ENCODE measurements around the gene LHFPL6. TPM values are rescaled to one million over a fixed set of nuclear protein-coding genes. Genes with fewer than 3 reads are reported as not detected.

The LHFPL6 gene
- total and polyA plus RNA-seq, 2 experiments from 2014 or later, result 7.8 to 9.5 TPM

DNA sequence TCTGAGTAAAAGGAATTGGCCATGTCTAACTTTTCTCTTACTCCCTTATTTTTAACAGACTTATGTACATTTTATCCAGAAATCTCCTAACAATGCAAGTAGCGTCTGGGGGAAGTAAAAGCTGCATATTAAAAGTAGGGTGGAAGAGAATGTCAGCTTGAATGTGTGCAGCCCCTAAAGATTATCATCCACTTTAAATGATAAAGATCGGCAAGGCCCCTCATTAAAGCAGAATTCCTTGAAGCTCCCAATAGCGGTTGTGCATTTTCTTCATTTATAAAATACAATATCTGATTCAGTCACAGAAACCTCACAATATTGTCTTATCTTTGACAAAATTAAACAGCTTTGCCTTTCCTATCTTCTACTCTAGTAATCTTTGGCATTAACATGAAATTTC lies 184.6 kb downstream of the LHFPL6 start:
- H3K36me3 ChIP-seq (ENCODE audit: insufficient read depth), result no peaks in the 10 kb centered on the region
- H2AFZ ChIP-seq, result no peak overlapping the region
- Mint-ChIP-seq H3K27ac (no peak overlapping the region), H3K27me3 (ENCODE audit: insufficient read depth, low read depth, poor library complexity) (peaks cover 3% of the 10 kb centered on the region), H3K4me1 (peaks cover 62% of the 10 kb centered on the region), H3K9me3 (no peaks in the 10 kb centered on the region), H3K36me3 (ENCODE audit: low read depth) (no peaks in the 10 kb centered on the region), H3K4me3 (no peak overlapping the region)
- no peaks in the 10 kb centered on the region for H3K79me2 ChIP-seq (replicated peaks; ENCODE audit: insufficient read depth)
- peak overlapping the region; percentile 24 for H3K4me3 ChIP-seq
- TF ChIP-seq CREB1 (CRISPR knock-in tag; IDR thresholded peaks at IDR 0.05; ENCODE audit: low read depth), result no peak
- TF ChIP-seq, protein P1, sequence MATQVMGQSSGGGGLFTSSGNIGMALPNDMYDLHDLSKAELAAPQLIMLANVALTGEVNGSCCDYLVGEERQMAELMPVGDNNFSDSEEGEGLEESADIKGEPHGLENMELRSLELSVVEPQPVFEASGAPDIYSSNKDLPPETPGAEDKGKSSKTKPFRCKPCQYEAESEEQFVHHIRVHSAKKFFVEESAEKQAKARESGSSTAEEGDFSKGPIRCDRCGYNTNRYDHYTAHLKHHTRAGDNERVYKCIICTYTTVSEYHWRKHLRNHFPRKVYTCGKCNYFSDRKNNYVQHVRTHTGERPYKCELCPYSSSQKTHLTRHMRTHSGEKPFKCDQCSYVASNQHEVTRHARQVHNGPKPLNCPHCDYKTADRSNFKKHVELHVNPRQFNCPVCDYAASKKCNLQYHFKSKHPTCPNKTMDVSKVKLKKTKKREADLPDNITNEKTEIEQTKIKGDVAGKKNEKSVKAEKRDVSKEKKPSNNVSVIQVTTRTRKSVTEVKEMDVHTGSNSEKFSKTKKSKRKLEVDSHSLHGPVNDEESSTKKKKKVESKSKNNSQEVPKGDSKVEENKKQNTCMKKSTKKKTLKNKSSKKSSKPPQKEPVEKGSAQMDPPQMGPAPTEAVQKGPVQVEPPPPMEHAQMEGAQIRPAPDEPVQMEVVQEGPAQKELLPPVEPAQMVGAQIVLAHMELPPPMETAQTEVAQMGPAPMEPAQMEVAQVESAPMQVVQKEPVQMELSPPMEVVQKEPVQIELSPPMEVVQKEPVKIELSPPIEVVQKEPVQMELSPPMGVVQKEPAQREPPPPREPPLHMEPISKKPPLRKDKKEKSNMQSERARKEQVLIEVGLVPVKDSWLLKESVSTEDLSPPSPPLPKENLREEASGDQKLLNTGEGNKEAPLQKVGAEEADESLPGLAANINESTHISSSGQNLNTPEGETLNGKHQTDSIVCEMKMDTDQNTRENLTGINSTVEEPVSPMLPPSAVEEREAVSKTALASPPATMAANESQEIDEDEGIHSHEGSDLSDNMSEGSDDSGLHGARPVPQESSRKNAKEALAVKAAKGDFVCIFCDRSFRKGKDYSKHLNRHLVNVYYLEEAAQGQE (IDR thresholded peaks at IDR 0.05; ENCODE audit: unreplicated experiment), result no peak
- TF ChIP-seq STAT1 (IDR thresholded peaks at IDR 0.05; ENCODE audit: unreplicated experiment), result no peak
- TF ChIP-seq, protein P2, sequence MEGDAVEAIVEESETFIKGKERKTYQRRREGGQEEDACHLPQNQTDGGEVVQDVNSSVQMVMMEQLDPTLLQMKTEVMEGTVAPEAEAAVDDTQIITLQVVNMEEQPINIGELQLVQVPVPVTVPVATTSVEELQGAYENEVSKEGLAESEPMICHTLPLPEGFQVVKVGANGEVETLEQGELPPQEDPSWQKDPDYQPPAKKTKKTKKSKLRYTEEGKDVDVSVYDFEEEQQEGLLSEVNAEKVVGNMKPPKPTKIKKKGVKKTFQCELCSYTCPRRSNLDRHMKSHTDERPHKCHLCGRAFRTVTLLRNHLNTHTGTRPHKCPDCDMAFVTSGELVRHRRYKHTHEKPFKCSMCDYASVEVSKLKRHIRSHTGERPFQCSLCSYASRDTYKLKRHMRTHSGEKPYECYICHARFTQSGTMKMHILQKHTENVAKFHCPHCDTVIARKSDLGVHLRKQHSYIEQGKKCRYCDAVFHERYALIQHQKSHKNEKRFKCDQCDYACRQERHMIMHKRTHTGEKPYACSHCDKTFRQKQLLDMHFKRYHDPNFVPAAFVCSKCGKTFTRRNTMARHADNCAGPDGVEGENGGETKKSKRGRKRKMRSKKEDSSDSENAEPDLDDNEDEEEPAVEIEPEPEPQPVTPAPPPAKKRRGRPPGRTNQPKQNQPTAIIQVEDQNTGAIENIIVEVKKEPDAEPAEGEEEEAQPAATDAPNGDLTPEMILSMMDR (conservative IDR thresholded peaks at IDR 0.05; ENCODE audit: low read depth in 2 of 2), result no peak
- no peak for TF ChIP-seq ZNF114 (CRISPR knock-in tag; IDR thresholded peaks at IDR 0.05)
- H3K9me2 ChIP-seq (ENCODE audit: insufficient read depth), result no peaks in the 10 kb centered on the region
- H3K4me1 ChIP-seq (ENCODE audit: insufficient read depth), result peaks cover 63% of the 10 kb centered on the region
- H4K20me1 ChIP-seq (replicated peaks; ENCODE audit: insufficient read depth), result no peaks in the 10 kb centered on the region
- DNase-seq (ENCODE audit: low spot score), result no peak
- H3F3A ChIP-seq (replicated peaks; ENCODE audit: low read depth), result no peaks in the 10 kb centered on the region
- peak overlapping the region; percentile 58 for H3K4me2 ChIP-seq
- no peaks in the 10 kb centered on the region; the same call in 1 of the 2 replicates for H3K27me3 ChIP-seq (ENCODE audit: insufficient read depth)
- no peak for ATAC-seq
- H3K27ac ChIP-seq (ENCODE audit: low read depth), result no peak overlapping the region

DNA sequence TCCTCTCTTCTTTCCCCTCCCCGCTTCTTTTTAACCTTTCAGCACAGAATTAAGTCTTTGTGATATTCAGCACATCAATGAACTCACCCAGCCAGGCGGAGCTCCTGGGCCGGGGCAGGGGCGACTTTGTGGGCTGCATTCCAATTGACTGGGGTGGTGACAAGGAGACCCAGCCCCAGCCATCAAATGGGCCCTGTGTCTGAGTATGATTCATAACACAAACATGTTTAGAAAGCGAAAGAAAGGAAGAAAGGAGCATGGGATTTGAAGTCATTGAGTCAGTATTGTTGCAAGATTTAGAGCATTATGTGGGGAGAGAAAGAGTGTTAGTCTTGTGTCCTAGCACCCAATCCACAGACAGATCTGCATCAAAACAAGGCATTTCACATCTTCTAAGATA lies 185.3 kb downstream of the LHFPL6 start:
- no peaks in the 10 kb centered on the region for H4K20me1 ChIP-seq (replicated peaks; ENCODE audit: insufficient read depth)
- H3K79me2 ChIP-seq (replicated peaks; ENCODE audit: insufficient read depth), result no peaks in the 10 kb centered on the region
- H2AFZ ChIP-seq, result no peak overlapping the region
- peak; percentile 85 for ATAC-seq
- no peak overlapping the region for H3K27ac Mint-ChIP-seq
- H3K4me2 ChIP-seq, result peak overlapping the region; percentile 58
- H3K4me3 Mint-ChIP-seq, result peak overlapping the region; percentile 34
- H3K4me1 ChIP-seq (ENCODE audit: insufficient read depth), result peaks cover 58% of the 10 kb centered on the region
- DNase-seq (ENCODE audit: low spot score), result peak; percentile 52
- H3K9me3 Mint-ChIP-seq, result no peaks in the 10 kb centered on the region
- no peaks in the 10 kb centered on the region for H3F3A ChIP-seq (replicated peaks; ENCODE audit: low read depth)
- H3K36me3 Mint-ChIP-seq (ENCODE audit: low read depth), result no peaks in the 10 kb centered on the region
- H3K9me2 ChIP-seq (ENCODE audit: insufficient read depth), result no peaks in the 10 kb centered on the region
- H3K36me3 ChIP-seq (ENCODE audit: insufficient read depth), result no peaks in the 10 kb centered on the region
- H3K27ac ChIP-seq (ENCODE audit: low read depth), result no peak overlapping the region
- no peaks in the 10 kb centered on the region; the same call in 1 of the 2 replicates for H3K27me3 ChIP-seq (ENCODE audit: insufficient read depth)
- H3K4me3 ChIP-seq, result peak overlapping the region; percentile 39
- peaks cover 3% of the 10 kb centered on the region for H3K27me3 Mint-ChIP-seq (ENCODE audit: insufficient read depth, low read depth, poor library complexity)
- peaks cover 57% of the 10 kb centered on the region for H3K4me1 Mint-ChIP-seq
- no peak for TF ChIP-seq CREB1 (CRISPR knock-in tag; IDR thresholded peaks at IDR 0.05; ENCODE audit: low read depth)
- TF ChIP-seq, protein P3, sequence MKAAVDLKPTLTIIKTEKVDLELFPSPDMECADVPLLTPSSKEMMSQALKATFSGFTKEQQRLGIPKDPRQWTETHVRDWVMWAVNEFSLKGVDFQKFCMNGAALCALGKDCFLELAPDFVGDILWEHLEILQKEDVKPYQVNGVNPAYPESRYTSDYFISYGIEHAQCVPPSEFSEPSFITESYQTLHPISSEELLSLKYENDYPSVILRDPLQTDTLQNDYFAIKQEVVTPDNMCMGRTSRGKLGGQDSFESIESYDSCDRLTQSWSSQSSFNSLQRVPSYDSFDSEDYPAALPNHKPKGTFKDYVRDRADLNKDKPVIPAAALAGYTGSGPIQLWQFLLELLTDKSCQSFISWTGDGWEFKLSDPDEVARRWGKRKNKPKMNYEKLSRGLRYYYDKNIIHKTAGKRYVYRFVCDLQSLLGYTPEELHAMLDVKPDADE (IDR thresholded peaks at IDR 0.05), result no peak
- TF ChIP-seq, protein P4, sequence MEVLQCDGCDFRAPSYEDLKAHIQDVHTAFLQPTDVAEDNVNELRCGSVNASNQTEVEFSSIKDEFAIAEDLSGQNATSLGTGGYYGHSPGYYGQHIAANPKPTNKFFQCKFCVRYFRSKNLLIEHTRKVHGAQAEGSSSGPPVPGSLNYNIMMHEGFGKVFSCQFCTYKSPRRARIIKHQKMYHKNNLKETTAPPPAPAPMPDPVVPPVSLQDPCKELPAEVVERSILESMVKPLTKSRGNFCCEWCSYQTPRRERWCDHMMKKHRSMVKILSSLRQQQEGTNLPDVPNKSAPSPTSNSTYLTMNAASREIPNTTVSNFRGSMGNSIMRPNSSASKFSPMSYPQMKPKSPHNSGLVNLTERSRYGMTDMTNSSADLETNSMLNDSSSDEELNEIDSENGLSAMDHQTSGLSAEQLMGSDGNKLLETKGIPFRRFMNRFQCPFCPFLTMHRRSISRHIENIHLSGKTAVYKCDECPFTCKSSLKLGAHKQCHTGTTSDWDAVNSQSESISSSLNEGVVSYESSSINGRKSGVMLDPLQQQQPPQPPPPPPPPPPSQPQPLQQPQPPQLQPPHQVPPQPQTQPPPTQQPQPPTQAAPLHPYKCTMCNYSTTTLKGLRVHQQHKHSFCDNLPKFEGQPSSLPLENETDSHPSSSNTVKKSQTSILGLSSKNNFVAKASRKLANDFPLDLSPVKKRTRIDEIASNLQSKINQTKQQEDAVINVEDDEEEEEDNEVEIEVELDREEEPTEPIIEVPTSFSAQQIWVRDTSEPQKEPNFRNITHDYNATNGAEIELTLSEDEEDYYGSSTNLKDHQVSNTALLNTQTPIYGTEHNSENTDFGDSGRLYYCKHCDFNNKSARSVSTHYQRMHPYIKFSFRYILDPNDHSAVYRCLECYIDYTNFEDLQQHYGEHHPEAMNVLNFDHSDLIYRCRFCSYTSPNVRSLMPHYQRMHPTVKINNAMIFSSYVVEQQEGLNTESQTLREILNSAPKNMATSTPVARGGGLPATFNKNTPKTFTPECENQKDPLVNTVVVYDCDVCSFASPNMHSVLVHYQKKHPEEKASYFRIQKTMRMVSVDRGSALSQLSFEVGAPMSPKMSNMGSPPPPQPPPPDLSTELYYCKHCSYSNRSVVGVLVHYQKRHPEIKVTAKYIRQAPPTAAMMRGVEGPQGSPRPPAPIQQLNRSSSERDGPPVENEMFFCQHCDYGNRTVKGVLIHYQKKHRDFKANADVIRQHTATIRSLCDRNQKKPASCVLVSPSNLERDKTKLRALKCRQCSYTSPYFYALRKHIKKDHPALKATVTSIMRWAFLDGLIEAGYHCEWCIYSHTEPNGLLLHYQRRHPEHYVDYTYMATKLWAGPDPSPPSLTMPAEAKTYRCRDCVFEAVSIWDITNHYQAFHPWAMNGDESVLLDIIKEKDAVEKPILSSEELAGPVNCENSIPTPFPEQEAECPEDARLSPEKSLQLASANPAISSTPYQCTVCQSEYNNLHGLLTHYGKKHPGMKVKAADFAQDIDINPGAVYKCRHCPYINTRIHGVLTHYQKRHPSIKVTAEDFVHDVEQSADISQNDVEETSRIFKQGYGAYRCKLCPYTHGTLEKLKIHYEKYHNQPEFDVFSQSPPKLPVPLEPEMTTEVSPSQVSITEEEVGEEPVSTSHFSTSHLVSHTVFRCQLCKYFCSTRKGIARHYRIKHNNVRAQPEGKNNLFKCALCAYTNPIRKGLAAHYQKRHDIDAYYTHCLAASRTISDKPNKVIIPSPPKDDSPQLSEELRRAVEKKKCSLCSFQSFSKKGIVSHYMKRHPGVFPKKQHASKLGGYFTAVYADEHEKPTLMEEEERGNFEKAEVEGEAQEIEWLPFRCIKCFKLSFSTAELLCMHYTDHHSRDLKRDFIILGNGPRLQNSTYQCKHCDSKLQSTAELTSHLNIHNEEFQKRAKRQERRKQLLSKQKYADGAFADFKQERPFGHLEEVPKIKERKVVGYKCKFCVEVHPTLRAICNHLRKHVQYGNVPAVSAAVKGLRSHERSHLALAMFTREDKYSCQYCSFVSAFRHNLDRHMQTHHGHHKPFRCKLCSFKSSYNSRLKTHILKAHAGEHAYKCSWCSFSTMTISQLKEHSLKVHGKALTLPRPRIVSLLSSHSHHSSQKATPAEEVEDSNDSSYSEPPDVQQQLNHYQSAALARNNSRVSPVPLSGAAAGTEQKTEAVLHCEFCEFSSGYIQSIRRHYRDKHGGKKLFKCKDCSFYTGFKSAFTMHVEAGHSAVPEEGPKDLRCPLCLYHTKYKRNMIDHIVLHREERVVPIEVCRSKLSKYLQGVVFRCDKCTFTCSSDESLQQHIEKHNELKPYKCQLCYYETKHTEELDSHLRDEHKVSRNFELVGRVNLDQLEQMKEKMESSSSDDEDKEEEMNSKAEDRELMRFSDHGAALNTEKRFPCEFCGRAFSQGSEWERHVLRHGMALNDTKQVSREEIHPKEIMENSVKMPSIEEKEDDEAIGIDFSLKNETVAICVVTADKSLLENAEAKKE (CRISPR knock-in tag; IDR thresholded peaks at IDR 0.05), result no peak

All from GM23338 (cell line).